Fibroblast of pulmonary artery (primary cell): ENCODE data around the gene ZFPM1.
A peak's percentile ranks its signal among the peaks of the same experiment; 100 is the strongest.

Source experiments
- DNase-seq: peaks from one replicate; pipeline ENCODE4 v3.0.0-alpha.2; 2010; ENCODE audit warnings: low read depth
- H3K4me3 ChIP-seq: replicated peaks from 2 replicates; pipeline ENCODE4 v1.5.1; 2011; ENCODE audit warnings: low read depth, mild to moderate bottlenecking, control low read depth, low read length, moderate library complexity
- CTCF ChIP-seq: IDR thresholded peaks from 2 replicates; pipeline ENCODE4 v1.5.1; 2011; ENCODE audit warnings: mild to moderate bottlenecking, control low read depth, low read length, inconsistent platforms; ENCODE audit errors: missing control alignments

The ZFPM1 gene

GRCh38 chr16:88460496-88461330, 7.6 kb downstream of the ZFPM1 start:
- DNase-seq: no peak
- no peak for TF ChIP-seq CTCF
- H3K4me3 ChIP-seq: no peak overlapping the region

- no peak for TF ChIP-seq CTCF
- peak; percentile 37 for DNase-seq
- no peak overlapping the region for H3K4me3 ChIP-seq
These were observed 8.5 kb downstream of the ZFPM1 start for GRCh38 chr16:88461331-88462269.

- DNase-seq: no peak
- no peak overlapping the region for H3K4me3 ChIP-seq
- TF ChIP-seq CTCF: no peak
These were observed 9.3 kb downstream of the ZFPM1 start for GRCh38 chr16:88462396-88462795.

- no peak overlapping the region for H3K4me3 ChIP-seq
- no peak for DNase-seq
- TF ChIP-seq CTCF: no peak
These were observed 10.3 kb downstream of the ZFPM1 start for GRCh38 chr16:88463411-88463810.

GRCh38 chr16:88464447-88465318, 11.6 kb downstream of the ZFPM1 start:
- peak; percentile 75 for DNase-seq
- TF ChIP-seq CTCF: no peak
- H3K4me3 ChIP-seq: no peak overlapping the region

GRCh38 chr16:88465387-88465983, 12.4 kb downstream of the ZFPM1 start:
- TF ChIP-seq CTCF: no peak
- no peak for DNase-seq
- H3K4me3 ChIP-seq: no peak overlapping the region
